ENCODE results near the gene ATG16L1.

The ATG16L1 gene

GRCh38 chr2:233256048-233256447, 4.6 kb downstream of the ATG16L1 start:
- peaks cover 36 to 73% of the 10 kb centered on the region in 2 experiments for H3K36me3 ChIP-seq (ENCODE audit: control insufficient read depth in 2 of 2, insufficient read depth in 1 of 2, low read length in 2 of 2)
- ChIA-PET POLR2A (no interaction called here), CTCF (interaction anchor here (0.6 kb wide), 1 partner anchor 586 kb away, joined by 3 read pairs; no protein-coding TSS in a partner anchor)

DNA sequence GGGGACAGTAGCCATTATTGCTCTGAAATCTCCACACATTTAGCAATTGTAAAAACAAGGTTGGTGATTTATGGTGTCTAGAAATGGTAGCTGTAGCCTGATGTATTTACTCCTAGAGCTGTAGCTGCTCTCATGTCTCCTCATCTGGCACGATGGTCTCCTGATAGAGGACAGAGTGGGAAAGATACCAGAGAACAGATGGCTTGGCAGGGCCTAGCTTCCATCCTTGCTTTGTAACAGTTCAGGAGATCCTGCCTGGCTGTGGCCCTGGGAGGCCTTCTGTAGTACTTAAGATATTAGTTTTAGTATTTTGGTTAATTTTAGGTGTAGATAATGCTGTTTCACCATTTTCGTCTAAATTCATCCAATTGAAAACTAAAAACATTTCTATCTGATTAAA, 6.7 kb downstream of the ATG16L1 start:
- H3K4me3 ChIP-seq (ENCODE audit: low read depth, low read length) = no peak overlapping the region
- H3K36me3 ChIP-seq (ENCODE audit: control insufficient read depth in 2 of 2, insufficient read depth in 1 of 2, low read length in 2 of 2) = peaks cover 47 to 94% of the 10 kb centered on the region in 2 experiments
- ChIA-PET POLR2A (no interaction called here), CTCF (no interaction called here)
- no peaks in the 10 kb centered on the region for H3K9me3 ChIP-seq (ENCODE audit: control insufficient read depth, insufficient read depth, low read depth, low read length)
- no peak overlapping the region for H3K27ac ChIP-seq (ENCODE audit: extremely low read depth, low read depth, low read length)
- TF ChIP-seq GLI2 (tag by site-specific recombination; IDR thresholded peaks at IDR 0.05; ENCODE audit: borderline replicate concordance, low read depth) (no peak), ZNF423 (tag by site-specific recombination; IDR thresholded peaks at IDR 0.05) (no peak), ZNF18 (tag by site-specific recombination; IDR thresholded peaks at IDR 0.05) (no peak), ZNF394 (tag by site-specific recombination; IDR thresholded peaks at IDR 0.05; ENCODE audit: borderline replicate concordance) (no peak), KLF8 (tag by site-specific recombination; IDR thresholded peaks at IDR 0.05) (no peak), SCRT2 (tag by site-specific recombination; IDR thresholded peaks at IDR 0.05) (no peak), ZNF214 (tag by site-specific recombination; IDR thresholded peaks at IDR 0.05; ENCODE audit: borderline replicate concordance) (no peak), ZNF202 (tag by site-specific recombination; IDR thresholded peaks at IDR 0.05; ENCODE audit: borderline replicate concordance) (no peak), ZNF621 (tag by site-specific recombination; IDR thresholded peaks at IDR 0.05) (no peak), ZNF654 (tag by site-specific recombination; IDR thresholded peaks at IDR 0.05; ENCODE audit: low read depth) (no peak), ZNF132 (tag by site-specific recombination; IDR thresholded peaks at IDR 0.05; ENCODE audit: borderline replicate concordance) (no peak), ZBTB1 (tag by site-specific recombination; IDR thresholded peaks at IDR 0.05) (no peak), KLF17 (tag by site-specific recombination; IDR thresholded peaks at IDR 0.05) (no peak), GLI4 (tag by site-specific recombination; IDR thresholded peaks at IDR 0.05) (no peak)
- TF ChIP-seq, protein P1, sequence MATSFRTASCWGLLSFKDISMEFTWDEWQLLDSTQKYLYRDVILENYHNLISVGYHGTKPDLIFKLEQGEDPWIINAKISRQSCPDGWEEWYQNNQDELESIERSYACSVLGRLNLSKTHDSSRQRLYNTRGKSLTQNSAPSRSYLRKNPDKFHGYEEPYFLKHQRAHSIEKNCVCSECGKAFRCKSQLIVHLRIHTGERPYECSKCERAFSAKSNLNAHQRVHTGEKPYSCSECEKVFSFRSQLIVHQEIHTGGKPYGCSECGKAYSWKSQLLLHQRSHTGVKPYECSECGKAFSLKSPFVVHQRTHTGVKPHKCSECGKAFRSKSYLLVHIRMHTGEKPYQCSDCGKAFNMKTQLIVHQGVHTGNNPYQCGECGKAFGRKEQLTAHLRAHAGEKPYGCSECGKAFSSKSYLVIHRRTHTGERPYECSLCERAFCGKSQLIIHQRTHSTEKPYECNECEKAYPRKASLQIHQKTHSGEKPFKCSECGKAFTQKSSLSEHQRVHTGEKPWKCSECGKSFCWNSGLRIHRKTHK (tag by site-specific recombination; IDR thresholded peaks at IDR 0.05) = no peak
- TF ChIP-seq, protein P2, sequence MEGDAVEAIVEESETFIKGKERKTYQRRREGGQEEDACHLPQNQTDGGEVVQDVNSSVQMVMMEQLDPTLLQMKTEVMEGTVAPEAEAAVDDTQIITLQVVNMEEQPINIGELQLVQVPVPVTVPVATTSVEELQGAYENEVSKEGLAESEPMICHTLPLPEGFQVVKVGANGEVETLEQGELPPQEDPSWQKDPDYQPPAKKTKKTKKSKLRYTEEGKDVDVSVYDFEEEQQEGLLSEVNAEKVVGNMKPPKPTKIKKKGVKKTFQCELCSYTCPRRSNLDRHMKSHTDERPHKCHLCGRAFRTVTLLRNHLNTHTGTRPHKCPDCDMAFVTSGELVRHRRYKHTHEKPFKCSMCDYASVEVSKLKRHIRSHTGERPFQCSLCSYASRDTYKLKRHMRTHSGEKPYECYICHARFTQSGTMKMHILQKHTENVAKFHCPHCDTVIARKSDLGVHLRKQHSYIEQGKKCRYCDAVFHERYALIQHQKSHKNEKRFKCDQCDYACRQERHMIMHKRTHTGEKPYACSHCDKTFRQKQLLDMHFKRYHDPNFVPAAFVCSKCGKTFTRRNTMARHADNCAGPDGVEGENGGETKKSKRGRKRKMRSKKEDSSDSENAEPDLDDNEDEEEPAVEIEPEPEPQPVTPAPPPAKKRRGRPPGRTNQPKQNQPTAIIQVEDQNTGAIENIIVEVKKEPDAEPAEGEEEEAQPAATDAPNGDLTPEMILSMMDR (tag by site-specific recombination; IDR thresholded peaks at IDR 0.05) = no peak
- no peaks in the 10 kb centered on the region for H3K4me1 ChIP-seq (ENCODE audit: control insufficient read depth, insufficient read depth, low read length)

More at GRCh38 chr2:233256048-233256447, 4.6 kb downstream of the ATG16L1 start:
- H3K4me3 ChIP-seq (ENCODE audit: low read depth, low read length) = no peak overlapping the region
- no peak overlapping the region for H3K27ac ChIP-seq (ENCODE audit: extremely low read depth, low read depth, low read length)
- no peak for TF ChIP-seq ZNF514 (tag by site-specific recombination; IDR thresholded peaks at IDR 0.05)
- H3K9me3 ChIP-seq (ENCODE audit: control insufficient read depth, insufficient read depth, low read depth, low read length) = no peaks in the 10 kb centered on the region
- H3K4me1 ChIP-seq (ENCODE audit: control insufficient read depth, insufficient read depth, low read length) = no peaks in the 10 kb centered on the region

Data from HEK293 (cell line).